ENCODE data around the gene MKI67. TPM values are rescaled to one million over a fixed set of nuclear protein-coding genes. Genes with fewer than 3 reads are reported as not detected.

Gene MKI67
- total and polyA plus RNA-seq, 2 of the 13 experiments (the other 11 are each of a cell fraction or from before 2014, with no cell fraction given): 6.7 to 22.9 TPM

GRCh38 chr10:128156999-128157755 is 31.0 kb upstream of the MKI67 start (continued):
- TF ChIP-seq ZSCAN20 (CRISPR knock-in tag; IDR thresholded peaks at IDR 0.05; ENCODE audit: borderline replicate concordance) (no peak), CEBPB (IDR thresholded peaks at IDR 0.05; ENCODE audit: borderline replicate concordance, low read depth, low read length) (peak; percentile 90), TCF12 (IDR thresholded peaks at IDR 0.05) (no peak), TCF12 (CRISPR knock-in tag; IDR thresholded peaks at IDR 0.05) (no peak), PHF8 (CRISPR knock-in tag; IDR thresholded peaks at IDR 0.05) (peak; percentile 41), ZNF816 (CRISPR knock-in tag; IDR thresholded peaks at IDR 0.05; ENCODE audit: borderline replicate concordance) (no peak), ETS1 (CRISPR knock-in tag; IDR thresholded peaks at IDR 0.05) (no peak), ELF3 (CRISPR knock-in tag; IDR thresholded peaks at IDR 0.05) (peak; percentile 79), GATAD2A (CRISPR knock-in tag; IDR thresholded peaks at IDR 0.05) (peak; percentile 91), ATRX (CRISPR knock-in tag; IDR thresholded peaks at IDR 0.05; ENCODE audit: borderline replicate concordance) (no peak), ZNF350 (CRISPR knock-in tag; IDR thresholded peaks at IDR 0.05; ENCODE audit: borderline replicate concordance, low read depth) (no peak), PRMT3 (CRISPR knock-in tag; IDR thresholded peaks at IDR 0.05; ENCODE audit: borderline replicate concordance, low read depth) (no peak), ZNF33B (CRISPR knock-in tag; IDR thresholded peaks at IDR 0.05) (no peak), ZNF430 (CRISPR knock-in tag; IDR thresholded peaks at IDR 0.05) (0 out of 2 replicates have a peak, but pooled peaks have one; percentile 54), ZNF142 (CRISPR knock-in tag; IDR thresholded peaks at IDR 0.05) (no peak), ZBTB1 (CRISPR knock-in tag; IDR thresholded peaks at IDR 0.05; ENCODE audit: borderline replicate concordance) (no peak), ZNF136 (CRISPR knock-in tag; IDR thresholded peaks at IDR 0.05; ENCODE audit: low read depth) (no peak), ZFP62 (CRISPR knock-in tag; IDR thresholded peaks at IDR 0.05) (no peak), NCOA2 (CRISPR knock-in tag; IDR thresholded peaks at IDR 0.05) (peak; percentile 74; the same call in 1 of the 2 replicates), FOSL1 (CRISPR knock-in tag; IDR thresholded peaks at IDR 0.05; ENCODE audit: borderline replicate concordance) (no peak), RBAK (CRISPR knock-in tag; IDR thresholded peaks at IDR 0.05) (no peak), YEATS2 (CRISPR knock-in tag; IDR thresholded peaks at IDR 0.05; ENCODE audit: borderline replicate concordance) (peak; percentile 41; the same call in 1 of the 2 replicates), KDM6A (CRISPR knock-in tag; IDR thresholded peaks at IDR 0.05; ENCODE audit: low read depth) (peak; percentile 79), XRCC5 (optimal IDR thresholded peaks at IDR 0.05; ENCODE audit: low read length) (peak; percentile 89)
